Loucy (cell line): Measurements from ENCODE around the gene SYF2.

Source experiments
- EZH2phosphoT487 ChIP-seq: fragments of 200-600 bp; IDR thresholded peaks from 2 replicates; pipeline ENCODE4 v1.6.1; 2018; ENCODE audit warnings: antibody characterized with exemption, mild to moderate bottlenecking, moderate library complexity, borderline replicate concordance
- TF ChIP-seq, protein P1 (sequence below): fragments of 200-600 bp; sonication (generic); conservative IDR thresholded peaks from 2 replicates; pipeline ENCODE4 v1.5.1; 2014; ENCODE audit warnings: mild to moderate bottlenecking, antibody characterized with exemption, low read length

DNA sequence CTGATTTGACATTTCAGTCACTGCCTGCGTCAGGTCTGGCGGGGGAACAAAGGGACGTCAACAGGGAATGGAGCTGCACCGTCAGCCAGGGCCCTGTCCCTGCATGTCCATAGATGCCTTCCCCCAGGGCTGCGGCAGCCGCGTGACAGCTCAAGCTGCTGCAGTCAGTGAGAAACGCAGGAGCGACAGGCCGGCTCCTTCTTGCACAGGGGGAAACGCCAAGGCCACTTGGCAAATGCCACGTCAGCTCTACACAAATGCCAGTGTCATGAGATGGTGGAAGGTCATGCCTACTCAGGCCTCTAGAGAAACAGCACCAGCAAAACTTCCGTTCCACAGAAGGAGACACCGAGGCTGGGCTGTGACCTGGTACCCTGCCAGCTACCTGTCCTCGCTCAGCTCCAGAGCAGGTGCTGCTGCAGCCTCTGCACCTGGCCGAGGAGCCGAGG lies 37.7 kb downstream of the SYF2 start:
- TF ChIP-seq, protein P1, sequence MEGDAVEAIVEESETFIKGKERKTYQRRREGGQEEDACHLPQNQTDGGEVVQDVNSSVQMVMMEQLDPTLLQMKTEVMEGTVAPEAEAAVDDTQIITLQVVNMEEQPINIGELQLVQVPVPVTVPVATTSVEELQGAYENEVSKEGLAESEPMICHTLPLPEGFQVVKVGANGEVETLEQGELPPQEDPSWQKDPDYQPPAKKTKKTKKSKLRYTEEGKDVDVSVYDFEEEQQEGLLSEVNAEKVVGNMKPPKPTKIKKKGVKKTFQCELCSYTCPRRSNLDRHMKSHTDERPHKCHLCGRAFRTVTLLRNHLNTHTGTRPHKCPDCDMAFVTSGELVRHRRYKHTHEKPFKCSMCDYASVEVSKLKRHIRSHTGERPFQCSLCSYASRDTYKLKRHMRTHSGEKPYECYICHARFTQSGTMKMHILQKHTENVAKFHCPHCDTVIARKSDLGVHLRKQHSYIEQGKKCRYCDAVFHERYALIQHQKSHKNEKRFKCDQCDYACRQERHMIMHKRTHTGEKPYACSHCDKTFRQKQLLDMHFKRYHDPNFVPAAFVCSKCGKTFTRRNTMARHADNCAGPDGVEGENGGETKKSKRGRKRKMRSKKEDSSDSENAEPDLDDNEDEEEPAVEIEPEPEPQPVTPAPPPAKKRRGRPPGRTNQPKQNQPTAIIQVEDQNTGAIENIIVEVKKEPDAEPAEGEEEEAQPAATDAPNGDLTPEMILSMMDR = no peak
- TF ChIP-seq EZH2phosphoT487 = no peak
